HEK293T (cell line): ENCODE results near the gene LIX1L.

Experiments
- BHLHE40 ChIP-seq: fragments of 450-650 bp; IDR thresholded peaks from 2 replicates; pipeline ENCODE4 v1.6.1; 2016; ENCODE audit warnings: mild to moderate bottlenecking, moderate library complexity, borderline replicate concordance
- ELF4 ChIP-seq: fragments of 450-650 bp; IDR thresholded peaks from 2 replicates; pipeline ENCODE4 v1.6.1; 2017; ENCODE audit warnings: antibody characterized with exemption
- FOXA1 ChIP-seq: fragments of 450-650 bp; IDR thresholded peaks from 2 replicates; pipeline ENCODE4 v1.6.1; 2016; ENCODE audit warnings: mild to moderate bottlenecking
- LEF1 ChIP-seq: fragments of 450-650 bp; IDR thresholded peaks from 2 replicates; pipeline ENCODE4 v1.6.1; 2017; ENCODE audit warnings: mild to moderate bottlenecking, borderline replicate concordance
- TARDBP ChIP-seq: fragments of 450-650 bp; IDR thresholded peaks from 2 replicates; pipeline ENCODE4 v1.6.1; 2016

- TF ChIP-seq TARDBP = no peak
- no peak for TF ChIP-seq LEF1
- TF ChIP-seq FOXA1 = no peak
- no peak for TF ChIP-seq ELF4
- TF ChIP-seq BHLHE40 = no peak
Observed at GRCh38 chr1:145893306-145894055, 64.3 kb downstream of the LIX1L start.
